ENCODE results near the gene LMAN1. TPM values are rescaled to one million over a fixed set of nuclear protein-coding genes. Genes with fewer than 3 reads are reported as not detected.

The LMAN1 gene
- total and polyA plus RNA-seq, 2 of the 13 experiments (the other 11 are each of a cell fraction or from before 2014, with no cell fraction given): 127 to 131 TPM

DNA sequence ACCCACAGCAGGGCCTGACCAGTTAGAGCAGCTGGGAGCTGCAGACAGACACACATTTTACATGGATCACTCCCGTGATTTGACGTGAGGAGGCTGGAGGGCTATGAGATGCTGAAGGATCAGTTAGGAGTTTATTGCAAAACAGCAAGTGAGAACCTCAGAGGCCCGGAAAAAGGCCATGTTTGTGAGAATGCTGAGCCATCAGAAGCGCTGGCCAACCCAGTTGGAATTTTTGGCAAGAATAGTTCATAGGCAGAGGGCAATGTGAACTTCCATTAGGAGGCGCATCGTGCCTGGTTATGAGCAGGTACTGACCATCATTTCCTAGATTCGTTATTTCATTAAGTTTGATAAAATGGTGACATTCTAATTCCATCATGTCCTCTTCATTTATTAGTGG lies 23.3 kb upstream of the LMAN1 start:
- 47% methylated on average over 7 of the region's 7 CpGs for WGBS (ENCODE audit: low lambda C conversion rate)
- no peak for DNase-seq (ENCODE audit: low spot score)
- Histone ChIP-seq H3K79me2 (ENCODE audit: insufficient read depth, low read length) (no peaks in the 10 kb centered on the region), H3K9ac (ENCODE audit: insufficient read depth, low read depth, low read length) (no peak overlapping the region), H3K36me3 (replicated peaks in 1 of 2; ENCODE audit: control insufficient read depth in 1 of 2, insufficient read depth in 2 of 2, low read length in 2 of 2) (no peaks in the 10 kb centered on the region), H3K27ac (ENCODE audit: extremely low read length, insufficient read depth, low read length) (no peak overlapping the region), H3K9me3 (ENCODE audit: low read length) (no peaks in the 10 kb centered on the region), H2AFZ (ENCODE audit: low read length) (no peak overlapping the region), H3K4me3 (replicated peaks in 1 of 3; ENCODE audit: insufficient read depth in 1 of 3, low read depth in 2 of 3, low read length in 3 of 3) (no peak overlapping the region), H4K20me1 (ENCODE audit: insufficient read depth, low read length) (no peaks in the 10 kb centered on the region), H3K27me3 (ENCODE audit: control insufficient read depth in 1 of 2, insufficient read depth in 2 of 2, low read length in 2 of 2) (peaks cover 0 to 16% of the 10 kb centered on the region in 2 experiments; a peak in 2 of 5 replicates), H3K4me1 (ENCODE audit: insufficient read depth, low read length) (no peaks in the 10 kb centered on the region), H3K4me2 (ENCODE audit: low read depth, low read length) (no peak overlapping the region)
- TF ChIP-seq, protein P1, sequence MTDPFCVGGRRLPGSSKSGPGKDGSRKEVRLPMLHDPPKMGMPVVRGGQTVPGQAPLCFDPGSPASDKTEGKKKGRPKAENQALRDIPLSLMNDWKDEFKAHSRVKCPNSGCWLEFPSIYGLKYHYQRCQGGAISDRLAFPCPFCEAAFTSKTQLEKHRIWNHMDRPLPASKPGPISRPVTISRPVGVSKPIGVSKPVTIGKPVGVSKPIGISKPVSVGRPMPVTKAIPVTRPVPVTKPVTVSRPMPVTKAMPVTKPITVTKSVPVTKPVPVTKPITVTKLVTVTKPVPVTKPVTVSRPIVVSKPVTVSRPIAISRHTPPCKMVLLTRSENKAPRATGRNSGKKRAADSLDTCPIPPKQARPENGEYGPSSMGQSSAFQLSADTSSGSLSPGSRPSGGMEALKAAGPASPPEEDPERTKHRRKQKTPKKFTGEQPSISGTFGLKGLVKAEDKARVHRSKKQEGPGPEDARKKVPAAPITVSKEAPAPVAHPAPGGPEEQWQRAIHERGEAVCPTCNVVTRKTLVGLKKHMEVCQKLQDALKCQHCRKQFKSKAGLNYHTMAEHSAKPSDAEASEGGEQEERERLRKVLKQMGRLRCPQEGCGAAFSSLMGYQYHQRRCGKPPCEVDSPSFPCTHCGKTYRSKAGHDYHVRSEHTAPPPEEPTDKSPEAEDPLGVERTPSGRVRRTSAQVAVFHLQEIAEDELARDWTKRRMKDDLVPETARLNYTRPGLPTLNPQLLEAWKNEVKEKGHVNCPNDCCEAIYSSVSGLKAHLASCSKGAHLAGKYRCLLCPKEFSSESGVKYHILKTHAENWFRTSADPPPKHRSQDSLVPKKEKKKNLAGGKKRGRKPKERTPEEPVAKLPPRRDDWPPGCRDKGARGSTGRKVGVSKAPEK (CRISPR knock-in tag; IDR thresholded peaks at IDR 0.05; ENCODE audit: borderline replicate concordance): no peak
- TF ChIP-seq ZNF775 (CRISPR knock-in tag; IDR thresholded peaks at IDR 0.05; ENCODE audit: borderline replicate concordance) (no peak), ZNF629 (CRISPR knock-in tag; conservative IDR thresholded peaks at IDR 0.05) (no peak), HOXA7 (CRISPR knock-in tag; IDR thresholded peaks at IDR 0.05) (no peak), ZNF446 (CRISPR knock-in tag; IDR thresholded peaks at IDR 0.05) (no peak), ZNF263 (CRISPR knock-in tag; IDR thresholded peaks at IDR 0.05) (no peak), ZNF335 (CRISPR knock-in tag; IDR thresholded peaks at IDR 0.05) (no peak), HNRNPH1 (optimal IDR thresholded peaks at IDR 0.05; ENCODE audit: low read depth, low read length) (no peak), ZC3H4 (CRISPR knock-in tag; IDR thresholded peaks at IDR 0.05; ENCODE audit: borderline replicate concordance) (no peak)
- TF ChIP-seq, protein P2, sequence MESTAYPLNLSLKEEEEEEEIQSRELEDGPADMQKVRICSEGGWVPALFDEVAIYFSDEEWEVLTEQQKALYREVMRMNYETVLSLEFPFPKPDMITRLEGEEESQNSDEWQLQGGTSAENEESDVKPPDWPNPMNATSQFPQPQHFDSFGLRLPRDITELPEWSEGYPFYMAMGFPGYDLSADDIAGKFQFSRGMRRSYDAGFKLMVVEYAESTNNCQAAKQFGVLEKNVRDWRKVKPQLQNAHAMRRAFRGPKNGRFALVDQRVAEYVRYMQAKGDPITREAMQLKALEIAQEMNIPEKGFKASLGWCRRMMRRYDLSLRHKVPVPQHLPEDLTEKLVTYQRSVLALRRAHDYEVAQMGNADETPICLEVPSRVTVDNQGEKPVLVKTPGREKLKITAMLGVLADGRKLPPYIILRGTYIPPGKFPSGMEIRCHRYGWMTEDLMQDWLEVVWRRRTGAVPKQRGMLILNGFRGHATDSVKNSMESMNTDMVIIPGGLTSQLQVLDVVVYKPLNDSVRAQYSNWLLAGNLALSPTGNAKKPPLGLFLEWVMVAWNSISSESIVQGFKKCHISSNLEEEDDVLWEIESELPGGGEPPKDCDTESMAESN (CRISPR knock-in tag; conservative IDR thresholded peaks at IDR 0.05): no peak
- TF ChIP-seq, protein P3, sequence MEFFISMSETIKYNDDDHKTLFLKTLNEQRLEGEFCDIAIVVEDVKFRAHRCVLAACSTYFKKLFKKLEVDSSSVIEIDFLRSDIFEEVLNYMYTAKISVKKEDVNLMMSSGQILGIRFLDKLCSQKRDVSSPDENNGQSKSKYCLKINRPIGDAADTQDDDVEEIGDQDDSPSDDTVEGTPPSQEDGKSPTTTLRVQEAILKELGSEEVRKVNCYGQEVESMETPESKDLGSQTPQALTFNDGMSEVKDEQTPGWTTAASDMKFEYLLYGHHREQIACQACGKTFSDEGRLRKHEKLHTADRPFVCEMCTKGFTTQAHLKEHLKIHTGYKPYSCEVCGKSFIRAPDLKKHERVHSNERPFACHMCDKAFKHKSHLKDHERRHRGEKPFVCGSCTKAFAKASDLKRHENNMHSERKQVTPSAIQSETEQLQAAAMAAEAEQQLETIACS (CRISPR knock-in tag; IDR thresholded peaks at IDR 0.05): no peak
- BruUV-seq (replicated peaks): no TSS peak
- CTCF ChIA-PET (ENCODE audit: low intra/inter-chr PET ratio, low total read pairs): no interaction called here
- POLR2A ChIA-PET: no interaction called here
- FAIRE-seq: no peak
- ATAC-seq: no peak
- in situ Hi-C loops (cut with HindIII; ENCODE audit: extremely low pct_ligation_motif_present, low pct_unique_long_range_greater_than_20kb) (no loop called here), intact Hi-C loops (cut with micrococcal nuclease; ENCODE audit: unreplicated experiment) (no loop called here)
